Prostate gland (tissue), 2 donors: Measurements from ENCODE around the gene PTH2R.

Experiments
- CTCF ChIP-seq, 4 experiments: fragments of 200-600 bp in 2 of 4; fragments of 450-650 bp in 2 of 4; sonication (generic) in 2 of 4; IDR thresholded peaks; 1 replicate in 3 of 4; 2 replicates in 1 of 4; pipeline ENCODE4 v1.5.1; 2016 to 2019; ENCODE audit warnings: antibody characterized with exemption in 4 of 4, mild to moderate bottlenecking in 2 of 4, moderate library complexity in 2 of 4
- POLR2A ChIP-seq: fragments of 450-650 bp; IDR thresholded peaks from one replicate; pipeline ENCODE4 v1.6.1; 2016; ENCODE audit warnings: antibody characterized with exemption, mild to moderate bottlenecking

DNA sequence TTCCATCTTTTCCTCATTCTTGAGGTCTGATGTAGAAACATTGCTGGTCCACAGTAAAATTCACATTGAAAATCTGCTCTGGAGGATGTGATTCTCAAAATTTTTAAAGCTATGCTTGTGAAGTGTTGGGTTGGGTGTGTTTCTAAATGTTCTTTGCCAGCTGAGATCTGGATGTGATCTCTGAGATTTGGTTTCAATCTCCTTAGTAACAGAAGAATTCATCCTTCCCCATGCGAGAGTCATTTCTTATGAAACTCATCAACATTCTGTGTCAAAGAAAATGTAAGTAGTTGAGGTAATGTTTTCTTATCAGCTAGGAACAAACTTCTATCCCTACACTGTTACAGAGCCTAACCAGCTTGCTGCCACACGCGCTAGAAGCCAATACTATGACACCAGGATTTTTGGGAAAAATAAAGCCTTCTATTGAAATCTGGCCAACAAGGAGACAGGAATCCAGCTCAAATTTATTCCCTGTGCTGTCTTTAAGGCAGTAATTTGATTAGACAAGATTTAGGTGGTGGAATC, 134.9 kb downstream of the PTH2R start:
- no peak for TF ChIP-seq CTCF (IDR thresholded peaks at IDR 0.05)
- TF ChIP-seq POLR2A = no peak
